ENCODE data around the gene MTO1. TPM values are rescaled to one million over a fixed set of nuclear protein-coding genes. Genes with fewer than 3 reads are reported as not detected.
A peak's percentile ranks its signal among the peaks of the same experiment; 100 is the strongest.
"Not testable (repeated sequence)": the region's sequence is repeated elsewhere in the genome, so short reads cannot be mapped to it uniquely, and the experiment has no call there.

MTO1 gene
- polyA plus RNA-seq, 5 donors: 26.2 to 37.7 (median 30.8) TPM

DNA sequence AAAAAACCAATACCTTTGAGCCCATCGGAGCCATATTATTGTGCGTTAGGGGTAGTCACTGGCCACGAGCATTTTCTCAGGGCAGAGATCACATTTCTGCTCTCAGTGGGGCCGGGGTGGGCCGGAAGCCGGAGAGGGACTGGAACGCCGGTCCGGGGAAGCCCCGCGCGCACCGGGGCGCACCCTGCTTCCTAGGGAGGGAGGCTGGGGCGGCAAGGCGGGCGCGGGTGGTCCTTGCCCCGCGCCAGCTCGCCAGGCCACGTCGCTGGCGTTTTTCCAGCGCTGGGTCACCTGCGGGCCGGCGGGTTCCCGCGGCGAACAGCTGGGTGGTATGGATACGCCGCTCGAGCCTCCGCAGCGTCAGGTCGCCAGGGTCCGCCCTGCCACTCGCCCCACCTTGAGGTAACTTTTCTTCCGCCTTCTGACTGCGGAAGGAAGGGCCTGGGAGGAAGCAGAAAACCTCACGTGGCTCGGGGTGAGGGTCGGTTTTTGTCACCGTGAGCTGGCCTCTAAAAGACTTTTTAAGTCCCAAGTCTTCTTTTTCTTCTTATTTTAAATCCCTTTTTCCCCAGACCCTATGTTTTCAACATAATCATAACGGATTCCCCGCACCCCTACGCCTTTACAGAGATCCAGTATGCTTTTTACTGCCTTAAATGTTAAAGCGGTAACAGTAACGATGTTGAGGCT is 62.0 kb downstream of the MTO1 start:
- DNase-seq: peak; percentile 48 to 60

DNA sequence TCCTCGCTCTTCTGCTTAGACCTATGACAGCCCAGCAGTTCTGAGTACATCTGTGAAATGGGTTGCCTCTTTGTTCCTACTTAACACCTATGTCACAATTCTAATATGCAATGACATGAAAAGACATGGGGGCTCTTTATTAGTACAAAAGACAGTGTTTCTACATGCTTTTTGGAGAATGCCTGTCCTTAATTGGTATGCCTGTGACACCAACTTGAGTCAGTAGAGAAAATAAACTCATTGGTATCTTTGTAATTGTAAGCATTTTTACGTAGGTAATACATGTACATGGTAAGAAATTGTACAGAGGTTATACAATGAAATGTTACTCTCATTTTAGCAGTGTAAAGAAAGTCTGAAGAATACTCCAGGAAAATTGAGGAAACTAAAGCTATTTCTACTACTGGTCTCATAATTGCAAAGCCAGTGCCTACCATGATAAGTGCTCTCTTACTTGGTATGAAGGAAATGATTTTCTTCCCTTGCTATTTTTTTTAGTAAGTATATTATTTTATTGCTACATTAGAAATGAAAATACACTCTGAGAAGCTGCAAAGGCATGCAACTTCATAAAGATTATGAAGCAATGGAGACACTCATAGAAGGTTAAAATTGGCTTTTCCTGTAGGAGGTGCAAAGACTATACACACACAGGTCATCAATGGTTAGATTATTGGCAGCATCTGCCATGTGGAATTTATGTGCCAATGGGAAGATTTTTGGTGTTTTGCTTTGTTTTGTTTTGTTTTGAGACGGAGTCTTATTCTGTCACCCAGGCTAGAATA is 64.2 kb downstream of the MTO1 start:
- DNase-seq: no peak

DNA sequence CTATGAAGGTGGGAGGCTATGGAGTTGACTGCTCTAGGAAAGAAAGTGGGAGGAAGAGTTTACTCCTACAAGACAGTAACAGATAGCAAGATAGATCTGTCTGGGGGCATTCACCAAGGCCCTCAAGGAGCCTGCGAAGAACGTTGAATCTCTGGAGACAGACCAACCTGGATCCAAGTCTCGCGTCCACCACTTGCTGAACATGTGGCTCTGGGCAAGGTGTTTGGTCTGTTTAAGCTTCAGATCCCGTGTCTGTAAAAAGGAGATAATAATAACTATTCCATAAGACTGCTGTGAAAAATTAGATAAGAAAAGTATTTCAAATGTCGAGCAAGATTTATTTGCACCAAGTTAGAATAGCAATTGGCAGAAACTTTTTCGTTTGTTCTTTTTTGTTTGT is 67.4 kb downstream of the MTO1 start:
- DNase-seq: no peak

DNA sequence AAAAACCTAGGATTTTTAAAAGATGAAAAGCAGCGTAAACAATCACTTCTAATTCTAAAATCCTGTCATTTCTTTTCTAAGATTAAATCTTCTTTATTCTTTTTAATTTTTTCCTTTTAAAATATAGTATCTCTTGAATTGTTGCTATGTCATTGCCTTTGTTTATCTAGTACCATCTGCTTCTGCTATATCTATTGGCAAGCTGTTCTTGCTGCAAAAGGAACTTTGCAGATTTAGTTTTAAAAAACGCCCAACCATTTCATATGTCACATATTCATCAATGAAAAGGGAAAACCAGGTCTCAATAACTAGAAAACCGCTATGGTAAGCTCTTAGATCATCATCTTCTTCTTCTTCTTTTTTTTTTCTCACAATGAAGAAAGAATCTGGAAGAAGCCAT is 70.8 kb downstream of the MTO1 start:
- no peak for DNase-seq

DNA sequence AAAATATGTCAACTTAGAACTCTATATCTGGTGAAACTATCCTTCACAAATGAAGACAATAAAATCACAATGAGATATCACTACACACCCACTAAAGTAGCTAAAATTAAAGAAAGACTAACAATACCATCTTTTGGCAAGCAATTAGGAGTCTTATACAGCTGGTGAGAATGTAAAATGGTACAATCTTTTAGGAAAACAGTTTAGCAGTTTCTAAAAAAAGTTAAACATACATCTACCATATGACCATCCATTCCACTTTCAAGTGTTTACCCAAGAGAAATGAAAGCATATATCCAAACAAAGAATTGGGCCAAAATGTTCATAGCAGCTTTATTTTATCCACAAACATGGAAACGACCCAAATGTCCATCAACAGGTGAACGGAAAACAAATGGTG is 73.1 kb downstream of the MTO1 start:
- no peak for DNase-seq

DNA sequence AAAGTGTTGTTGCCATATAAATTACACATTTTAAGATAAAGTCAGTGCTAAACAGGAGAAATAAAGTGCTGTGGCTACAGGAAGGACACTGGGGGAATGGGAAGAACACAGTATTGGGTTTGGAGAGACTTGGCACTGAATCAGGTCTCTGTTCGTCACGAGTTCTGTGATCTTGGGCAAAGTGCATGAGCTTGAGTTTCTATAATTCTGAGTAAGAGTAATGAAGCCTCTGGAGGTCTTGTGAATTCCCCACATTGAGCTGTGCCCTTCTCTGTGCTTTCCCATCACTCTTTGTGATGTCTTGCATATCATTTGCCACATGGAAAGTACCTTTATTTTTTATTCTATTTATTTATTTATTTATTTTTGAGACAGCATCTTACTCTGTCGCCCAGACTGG is 76.1 kb downstream of the MTO1 start:
- DNase-seq: no peak

DNA sequence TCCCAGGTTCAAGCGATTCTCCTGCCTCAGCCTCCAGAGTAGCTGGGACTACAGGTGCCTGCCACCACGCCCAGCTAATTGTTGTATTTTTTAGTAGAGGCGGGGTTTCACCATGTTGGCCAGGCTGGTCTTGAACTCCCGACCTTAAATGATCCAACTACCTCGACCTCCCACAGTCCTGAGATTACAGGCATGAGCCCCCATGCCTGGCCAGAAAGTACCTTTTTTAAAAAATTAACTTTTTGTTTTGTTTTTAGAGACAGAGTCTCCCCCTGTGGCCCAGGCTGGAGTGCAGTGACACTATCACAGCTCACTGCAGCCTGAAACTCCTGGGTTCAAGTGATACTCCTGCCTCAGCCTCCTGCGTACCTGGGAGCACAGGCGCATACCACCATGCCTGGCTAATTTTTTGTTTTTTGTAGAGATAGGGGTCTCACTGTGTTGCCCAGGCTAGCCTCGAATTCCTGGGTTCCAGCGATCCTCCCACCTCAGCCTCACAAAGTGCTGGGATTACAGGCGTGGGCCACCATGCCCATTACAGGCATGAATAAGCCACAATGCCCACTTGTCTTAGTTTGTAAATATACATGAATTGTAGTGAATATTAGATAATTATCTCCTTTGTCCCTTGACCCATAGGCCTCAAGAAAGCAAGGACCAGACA is 76.7 kb downstream of the MTO1 start:
- DNase-seq: no peak

DNA sequence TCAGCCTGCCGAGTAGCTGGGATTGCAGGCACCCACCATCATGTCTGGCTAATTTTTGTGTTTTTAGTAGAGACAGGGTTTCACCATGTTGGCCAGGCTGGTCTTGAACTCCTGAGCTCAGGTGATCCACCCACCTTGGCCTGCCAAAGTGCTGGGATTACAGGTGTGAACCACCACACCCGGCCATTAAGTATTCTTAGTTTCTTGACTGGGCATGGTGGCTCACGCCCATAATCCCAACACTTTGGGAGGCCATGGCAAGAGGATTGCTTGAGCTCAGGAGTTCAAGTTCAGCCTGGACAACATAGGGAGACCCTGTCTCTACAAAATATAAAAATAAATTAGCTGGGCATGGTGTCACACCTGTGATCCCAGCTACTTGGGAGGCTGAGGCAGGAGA is 80.9 kb downstream of the MTO1 start:
- DNase-seq: not testable (repeated sequence)

DNA sequence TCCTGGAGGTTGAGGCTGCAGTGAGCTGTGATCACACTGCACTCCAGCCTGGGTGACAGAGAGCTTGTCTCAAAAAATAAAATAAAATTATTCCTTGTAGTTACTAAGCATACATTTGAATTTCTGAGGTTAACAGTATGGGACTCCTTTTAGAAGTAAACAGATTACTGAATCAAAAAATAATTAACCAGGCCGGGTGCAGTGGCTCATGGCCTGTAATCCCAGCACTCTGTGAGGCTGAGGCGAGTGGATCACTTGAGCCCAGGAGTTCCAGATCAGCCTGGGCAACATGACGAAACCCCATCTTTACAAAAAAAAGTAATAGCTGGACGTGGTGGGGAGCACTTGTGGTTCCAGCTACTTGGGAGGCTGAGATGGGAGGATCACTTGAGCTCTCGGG is 81.4 kb downstream of the MTO1 start:
- DNase-seq: no peak

DNA sequence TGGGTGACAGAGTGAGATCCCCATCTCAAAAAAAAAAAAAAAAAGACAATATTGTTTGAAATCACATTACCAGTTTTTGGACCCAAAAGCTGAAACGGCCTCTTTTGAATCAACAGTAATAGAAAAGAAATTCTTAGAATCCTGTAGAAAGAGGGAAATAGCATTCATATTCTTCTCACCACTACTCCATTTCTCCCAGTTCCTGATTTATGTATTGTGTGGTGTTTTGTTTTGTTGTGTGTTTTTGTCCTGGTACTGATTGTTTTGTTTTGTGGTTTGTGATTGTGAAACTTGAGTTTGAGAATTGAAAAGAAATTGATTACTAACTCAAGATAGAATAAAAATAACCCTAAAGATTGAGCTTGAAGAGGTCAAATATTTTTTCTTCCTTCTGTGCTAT is 85.5 kb downstream of the MTO1 start:
- DNase-seq: no peak

DNA sequence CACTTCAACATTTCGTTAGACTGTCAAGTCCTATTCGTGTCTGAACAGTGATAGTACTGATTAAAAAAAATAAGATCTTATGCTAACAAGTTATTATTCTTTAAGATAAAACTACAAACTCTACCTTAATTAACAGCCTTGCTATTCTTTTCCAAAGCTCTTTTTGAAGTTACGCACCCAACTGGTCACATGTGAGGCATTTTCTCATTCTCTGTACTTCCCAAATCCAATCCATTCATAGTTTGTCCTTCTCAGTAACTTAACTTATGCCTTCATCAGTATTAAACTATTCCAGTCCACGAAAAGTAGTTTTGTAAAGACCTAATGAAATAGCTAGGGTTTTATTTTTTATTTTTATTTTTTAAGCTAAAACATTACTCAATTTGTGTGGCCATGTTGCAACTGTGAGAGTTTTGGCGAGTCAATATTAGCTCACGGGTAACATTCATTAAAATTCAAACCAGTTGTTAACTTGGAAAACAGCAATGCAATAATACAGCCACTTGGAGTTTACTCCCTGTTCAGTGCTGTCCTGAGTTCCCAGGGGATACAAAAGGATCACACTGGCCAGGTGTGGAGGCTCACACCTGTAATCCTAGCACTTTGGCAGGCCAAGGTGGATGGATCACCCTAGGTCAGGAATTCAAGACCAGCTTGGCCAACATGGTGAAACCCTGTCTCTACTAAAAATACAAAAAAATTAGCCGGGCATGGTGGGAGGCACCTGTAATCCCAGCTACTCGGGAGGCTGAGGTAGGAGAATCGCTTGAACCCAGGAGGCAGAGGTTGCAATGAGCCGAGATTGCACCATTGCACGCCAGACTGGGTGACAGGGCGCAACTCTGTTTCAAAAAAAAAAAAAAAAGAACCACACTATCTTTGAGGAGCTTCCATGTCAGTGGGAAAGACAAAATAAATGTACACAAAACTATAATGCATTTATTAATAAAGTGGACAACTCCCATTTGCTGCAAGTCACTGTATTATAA is 87.2 kb downstream of the MTO1 start:
- no peak for DNase-seq

DNA sequence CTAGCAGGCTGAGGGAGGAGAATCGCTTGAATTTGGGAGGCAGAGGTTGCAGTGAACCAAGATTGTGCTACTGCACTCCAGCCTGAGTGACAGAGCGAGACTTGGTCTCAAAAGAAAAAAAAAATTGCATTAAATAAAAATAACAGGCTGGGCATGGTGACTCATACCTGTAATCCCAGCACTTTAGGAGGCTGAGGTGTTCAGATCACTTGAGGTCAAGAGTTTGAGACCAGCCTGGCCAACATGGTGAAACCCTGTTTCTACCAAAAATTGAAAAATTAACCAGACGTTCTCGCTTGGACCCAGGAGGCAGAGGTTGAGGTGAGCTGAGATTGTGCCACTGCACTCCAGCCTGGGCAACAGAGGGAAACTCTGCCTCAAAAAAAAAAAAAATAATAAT is 89.6 kb downstream of the MTO1 start:
- not testable (repeated sequence) for DNase-seq

DNA sequence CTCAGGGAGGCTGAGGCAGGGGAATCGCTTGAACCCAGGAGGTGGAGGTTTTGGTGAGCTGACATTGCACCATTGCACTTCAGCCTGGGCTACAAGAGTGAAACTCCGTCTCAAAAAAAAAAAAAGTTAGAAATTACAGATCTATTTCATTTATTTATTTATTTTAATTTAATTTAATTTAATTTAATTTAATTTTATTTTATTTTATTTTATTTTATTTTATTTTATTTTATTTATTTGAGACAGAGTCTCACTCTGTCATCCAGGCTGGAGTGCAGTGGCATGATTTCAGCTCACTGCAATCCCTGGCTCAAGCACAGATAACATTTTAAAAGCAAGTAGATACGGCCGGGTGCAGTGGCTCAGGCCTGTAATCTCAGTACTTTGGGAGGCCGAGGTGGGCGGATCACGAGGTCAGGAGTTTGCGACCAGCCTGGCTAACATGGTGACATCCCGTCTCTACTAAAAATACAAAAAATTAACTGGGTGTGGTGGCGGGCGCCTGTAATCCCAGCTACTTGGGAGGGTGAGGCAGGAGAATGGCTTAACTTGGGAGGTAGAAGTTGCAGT is 93.9 kb downstream of the MTO1 start:
- not testable (repeated sequence) for DNase-seq

DNA sequence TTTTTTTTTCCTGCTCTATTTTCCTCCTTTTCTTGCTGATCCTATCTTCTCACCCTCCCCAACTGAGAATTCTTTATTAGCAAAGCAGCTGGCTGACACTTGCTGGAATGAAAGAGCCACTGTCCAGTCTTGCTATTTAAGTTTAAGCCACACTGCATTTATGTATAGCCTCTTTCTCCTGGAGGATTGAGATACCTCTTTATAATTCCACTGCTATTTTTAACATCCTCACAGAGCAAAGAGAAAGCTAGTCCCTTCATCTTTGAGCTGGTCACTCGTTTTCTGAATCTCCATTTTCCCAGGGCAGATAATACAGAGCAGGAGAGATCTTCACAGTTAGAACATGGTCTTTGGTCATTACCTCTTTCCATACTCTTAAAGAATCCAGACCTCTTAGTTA is 95.3 kb downstream of the MTO1 start:
- no peak for DNase-seq

Other genes with a start within 250 kb of the MTO1 start
- gene KHDC1L, start 236.2 kb upstream of the MTO1 start, polyA plus RNA-seq (ENCODE audit: insufficient read depth in 1 of 5, insufficient read length in 5 of 5, low replicate concordance in 1 of 5): 1 to 10 TPM in 1 of 5 donors, under 1 TPM in 3, not detected in 1; 0.23 to 1.1 (median 0.55) TPM
- gene KHDC1, start 198.5 kb upstream of the MTO1 start, polyA plus RNA-seq (ENCODE audit: insufficient read depth in 1 of 5, insufficient read length in 5 of 5, low replicate concordance in 1 of 5): 10 to 100 TPM; 10.2 to 12.9 (median 10.8) TPM
- gene DPPA5, start 107.5 kb upstream of the MTO1 start, polyA plus RNA-seq (ENCODE audit: insufficient read depth in 1 of 5, insufficient read length in 5 of 5, low replicate concordance in 1 of 5): not detected
- under 1 TPM in 1 of 5 donors, not detected in 4; 0.14 TPM for gene KHDC3L, start 99.1 kb upstream of the MTO1 start, polyA plus RNA-seq (ENCODE audit: insufficient read depth in 1 of 5, insufficient read length in 5 of 5, low replicate concordance in 1 of 5)
- gene OOEP, start 91.8 kb upstream of the MTO1 start, polyA plus RNA-seq (ENCODE audit: insufficient read depth in 1 of 5, insufficient read length in 5 of 5, low replicate concordance in 1 of 5): under 1 TPM in 3 of 5 donors, not detected in 2; 0.26 to 0.66 (median 0.37) TPM
- 1 to 10 TPM in 2 of 5 donors, under 1 TPM in 3; 0.26 to 1.8 (median 1.00) TPM for gene DDX43, start 66.9 kb upstream of the MTO1 start, polyA plus RNA-seq (ENCODE audit: insufficient read depth in 1 of 5, insufficient read length in 5 of 5, low replicate concordance in 1 of 5)
- 1 to 10 TPM; 5.4 to 7.8 (median 7.4) TPM for gene CGAS, start 9.4 kb upstream of the MTO1 start, polyA plus RNA-seq (ENCODE audit: insufficient read depth in 1 of 5, insufficient read length in 5 of 5, low replicate concordance in 1 of 5)
- over 10,000 TPM; 22,333 to 30,001 (median 25,548) TPM for gene EEF1A1, start 59.3 kb downstream of the MTO1 start, polyA plus RNA-seq (ENCODE audit: insufficient read depth in 1 of 5, insufficient read length in 5 of 5, low replicate concordance in 1 of 5)
- 10 to 100 TPM in 4 of 5 donors, 1 to 10 TPM in 1; 8.8 to 10.5 (median 10.1) TPM for gene SLC17A5, start 192.3 kb downstream of the MTO1 start, polyA plus RNA-seq (ENCODE audit: insufficient read depth in 1 of 5, insufficient read length in 5 of 5, low replicate concordance in 1 of 5)
- 10 to 100 TPM; 13.5 to 31.2 (median 23.4) TPM for gene CD109, start 234.5 kb downstream of the MTO1 start, polyA plus RNA-seq (ENCODE audit: insufficient read depth in 1 of 5, insufficient read length in 5 of 5, low replicate concordance in 1 of 5)